ENCODE measurements around the gene BRF1.

DNA sequence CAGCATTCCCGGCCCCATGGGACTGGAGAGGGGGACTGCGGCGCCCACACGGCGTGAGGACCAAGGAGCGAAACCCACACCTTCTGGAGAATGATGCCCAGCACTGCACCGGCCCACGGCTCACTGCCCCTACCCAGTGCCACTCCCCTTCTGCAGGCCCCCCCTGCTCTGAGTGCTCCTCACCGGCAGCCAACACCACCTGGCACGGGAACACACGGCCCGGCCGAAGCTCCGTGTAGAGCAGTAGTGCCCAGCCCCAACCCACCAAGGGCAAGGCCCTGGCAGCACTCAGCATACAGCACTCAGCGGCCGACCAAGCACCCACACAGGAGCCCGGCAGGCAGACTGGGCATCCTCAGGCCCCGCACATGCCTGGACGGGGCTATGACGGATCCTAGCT is 39.0 kb downstream of the BRF1 start:
- TF ChIP-seq ZNF274 (IDR thresholded peaks at IDR 0.05; ENCODE audit: low read depth, low read length), result no peak
- no peak for TF ChIP-seq SUZ12 (IDR thresholded peaks at IDR 0.05; ENCODE audit: extremely low read depth, insufficient read depth, insufficient read length)

Measured in NT2/D1 (cell line).